SK-N-DZ (cell line): ENCODE measurements around the gene SLC25A18.

Source experiments
- DNase-seq: peaks from one replicate; pipeline ENCODE4 v3.0.0-alpha.2; 2015; ENCODE audit warnings: low spot score

The SLC25A18 gene

GRCh38 chr22:17570851-17571631 is 7.7 kb downstream of the SLC25A18 start:
- no peak for DNase-seq

GRCh38 chr22:17575151-17575550 is 11.9 kb downstream of the SLC25A18 start:
- no peak for DNase-seq

- no peak for DNase-seq
Measured at GRCh38 chr22:17575681-17576080, 12.4 kb downstream of the SLC25A18 start.

GRCh38 chr22:17576470-17576869 is 13.2 kb downstream of the SLC25A18 start:
- no peak for DNase-seq

GRCh38 chr22:17578136-17578754 is 14.9 kb downstream of the SLC25A18 start:
- no peak for DNase-seq

GRCh38 chr22:17579535-17579981 is 16.3 kb downstream of the SLC25A18 start:
- DNase-seq: no peak

- DNase-seq: peak; percentile 33
Measured at GRCh38 chr22:17580441-17581031, 17.2 kb downstream of the SLC25A18 start.

- no peak for DNase-seq
Measured at GRCh38 chr22:17581056-17581455, 17.8 kb downstream of the SLC25A18 start.

GRCh38 chr22:17581631-17582030 is 18.3 kb downstream of the SLC25A18 start:
- DNase-seq: no peak

GRCh38 chr22:17583151-17583550 is 19.9 kb downstream of the SLC25A18 start:
- no peak for DNase-seq

GRCh38 chr22:17586831-17587440 is 23.6 kb downstream of the SLC25A18 start:
- DNase-seq: no peak

- no peak for DNase-seq
Measured at GRCh38 chr22:17587629-17588028, 24.3 kb downstream of the SLC25A18 start.

- no peak for DNase-seq
Measured at GRCh38 chr22:17588606-17589005, 25.3 kb downstream of the SLC25A18 start.

- DNase-seq: no peak
Measured at GRCh38 chr22:17589810-17590375, 26.6 kb downstream of the SLC25A18 start.

GRCh38 chr22:17590586-17590985 is 27.3 kb downstream of the SLC25A18 start:
- DNase-seq: no peak

GRCh38 chr22:17592201-17592600 is 28.9 kb downstream of the SLC25A18 start:
- DNase-seq: no peak

- no peak for DNase-seq
Measured at GRCh38 chr22:17596226-17596625, 32.9 kb downstream of the SLC25A18 start.

- no peak for DNase-seq
Measured at GRCh38 chr22:17597217-17597616, 33.9 kb downstream of the SLC25A18 start.

- DNase-seq: peak; percentile 91
Measured at GRCh38 chr22:17598318-17598717, 35.0 kb downstream of the SLC25A18 start.

- peak; percentile 57 for DNase-seq
Measured at GRCh38 chr22:17601031-17601430, 37.7 kb downstream of the SLC25A18 start.

- DNase-seq: no peak
Measured at GRCh38 chr22:17603668-17604067, 40.4 kb downstream of the SLC25A18 start.

GRCh38 chr22:17606496-17606895 is 43.2 kb downstream of the SLC25A18 start:
- DNase-seq: no peak
